Measurements from ENCODE around the gene C17orf67. TPM values are rescaled to one million over a fixed set of nuclear protein-coding genes. Genes with fewer than 3 reads are reported as not detected.
A peak's percentile ranks its signal among the peaks of the same experiment; 100 is the strongest.

The C17orf67 gene
- total and polyA plus RNA-seq, 2 of the 13 experiments (the other 11 are each of a cell fraction or from before 2014, with no cell fraction given) = 0.41 to 0.86 TPM

DNA sequence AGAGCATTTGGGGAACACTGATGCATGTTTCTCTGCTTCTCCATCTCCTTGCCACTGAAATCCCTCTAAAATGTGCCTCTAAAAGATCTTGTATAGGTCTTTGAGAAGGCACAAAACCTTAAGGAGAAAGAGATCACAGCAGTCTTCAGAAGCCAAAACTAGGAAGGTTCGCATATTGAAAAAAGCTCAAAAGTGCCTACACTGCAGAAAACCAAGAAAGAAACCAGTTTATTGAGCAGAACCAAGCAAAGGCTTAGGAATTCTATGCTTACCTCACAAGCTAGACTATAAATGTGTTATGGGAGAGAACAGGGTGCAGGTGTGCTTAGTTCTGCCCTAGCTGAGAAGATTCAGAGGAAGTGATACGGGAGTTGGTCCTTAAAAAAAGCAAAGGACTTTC is 16.9 kb upstream of the C17orf67 start:
- ATAC-seq (no peak), FAIRE-seq (no peak), DNase-seq (ENCODE audit: low spot score) (no peak)
- intact Hi-C loops (cut with micrococcal nuclease; ENCODE audit: unreplicated experiment) = no loop called here
- no peaks in the 10 kb centered on the region for H3K4me1 ChIP-seq (ENCODE audit: insufficient read depth, low read length)
- no peaks in the 10 kb centered on the region for H3K79me2 ChIP-seq (ENCODE audit: insufficient read depth, low read length)
- H3K4me3 ChIP-seq (replicated peaks in 1 of 3; ENCODE audit: insufficient read depth in 1 of 3, low read depth in 2 of 3, low read length in 3 of 3) = no peak overlapping the region
- peaks cover 2 to 4% of the 10 kb centered on the region in 2 experiments; a peak in 4 of 5 replicates for H3K36me3 ChIP-seq (replicated peaks in 1 of 2; ENCODE audit: control insufficient read depth in 1 of 2, insufficient read depth in 2 of 2, low read length in 2 of 2)
- TF ChIP-seq TBP (CRISPR knock-in tag; IDR thresholded peaks at IDR 0.05) = no peak
- peak; percentile 46; the same call in 1 of the 2 replicates for TF ChIP-seq MAFF (IDR thresholded peaks at IDR 0.05; ENCODE audit: low read depth, low read length)
- no peak for TF ChIP-seq ZNF891 (CRISPR knock-in tag; IDR thresholded peaks at IDR 0.05)
- TF ChIP-seq ZNF460 (CRISPR knock-in tag; IDR thresholded peaks at IDR 0.05; ENCODE audit: borderline replicate concordance) = no peak
- TF ChIP-seq MAFK (conservative IDR thresholded peaks at IDR 0.05 in 1 of 2, IDR thresholded peaks at IDR 0.05 in 1 of 2; ENCODE audit: low read length in 2 of 2) = peak; percentile 39 to 73; a peak in 2 of 4 replicates
- H3K27ac ChIP-seq (ENCODE audit: extremely low read length, insufficient read depth, low read length) = no peak overlapping the region
- H3K9me3 ChIP-seq (ENCODE audit: low read length) = no peaks in the 10 kb centered on the region
- H3K9ac ChIP-seq (ENCODE audit: insufficient read depth, low read depth, low read length) = no peak overlapping the region
- no peaks in the 10 kb centered on the region for H3K27me3 ChIP-seq (ENCODE audit: control insufficient read depth in 1 of 2, insufficient read depth in 2 of 2, low read length in 2 of 2)
- 61% methylated on average over 2 of the region's 2 CpGs for WGBS (ENCODE audit: low lambda C conversion rate)
- no peak overlapping the region for H3K4me2 ChIP-seq (ENCODE audit: low read depth, low read length)
- H2AFZ ChIP-seq (ENCODE audit: low read length) = no peak overlapping the region
- in situ Hi-C loops (cut with HindIII; ENCODE audit: extremely low pct_ligation_motif_present, low pct_unique_long_range_greater_than_20kb) = no loop called here
- BruUV-seq (replicated peaks) = no TSS peak
- POLR2A ChIA-PET = no interaction called here
- CTCF ChIA-PET (ENCODE audit: low intra/inter-chr PET ratio, low total read pairs) = no interaction called here
- H4K20me1 ChIP-seq (ENCODE audit: insufficient read depth, low read length) = no peaks in the 10 kb centered on the region

DNA sequence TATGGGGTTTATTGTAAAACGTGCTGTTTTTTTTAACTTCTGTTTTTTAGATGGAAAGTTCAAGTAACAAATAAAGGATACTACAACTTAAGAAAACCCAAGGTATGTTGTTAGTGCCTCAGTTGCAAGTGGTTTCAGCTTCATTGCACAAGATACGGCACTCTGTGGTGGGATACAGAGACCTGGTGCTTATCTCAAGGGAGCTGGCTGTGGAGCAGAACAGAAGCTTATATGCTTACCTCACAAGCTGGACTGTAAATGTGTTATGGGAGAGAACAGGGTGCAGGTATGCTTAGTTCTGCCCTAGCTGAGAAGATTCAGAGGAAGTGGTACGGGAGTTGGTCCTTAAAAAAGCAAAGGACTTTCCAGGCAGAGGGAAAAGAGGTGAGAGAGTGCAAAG is 15.4 kb upstream of the C17orf67 start:
- no peak for FAIRE-seq
- WGBS (ENCODE audit: low lambda C conversion rate) = 42% methylated on average over 3 of the region's 3 CpGs
- Histone ChIP-seq H3K27me3 (ENCODE audit: control insufficient read depth in 1 of 2, insufficient read depth in 2 of 2, low read length in 2 of 2) (no peaks in the 10 kb centered on the region), H4K20me1 (ENCODE audit: insufficient read depth, low read length) (no peaks in the 10 kb centered on the region), H2AFZ (ENCODE audit: low read length) (no peak overlapping the region), H3K4me3 (replicated peaks in 1 of 3; ENCODE audit: insufficient read depth in 1 of 3, low read depth in 2 of 3, low read length in 3 of 3) (no peak overlapping the region), H3K79me2 (ENCODE audit: insufficient read depth, low read length) (no peaks in the 10 kb centered on the region), H3K9ac (ENCODE audit: insufficient read depth, low read depth, low read length) (no peak overlapping the region), H3K4me2 (ENCODE audit: low read depth, low read length) (no peak overlapping the region), H3K9me3 (ENCODE audit: low read length) (no peaks in the 10 kb centered on the region), H3K36me3 (replicated peaks in 1 of 2; ENCODE audit: control insufficient read depth in 1 of 2, insufficient read depth in 2 of 2, low read length in 2 of 2) (peaks cover 2 to 4% of the 10 kb centered on the region in 2 experiments; a peak in 4 of 5 replicates), H3K27ac (ENCODE audit: extremely low read length, insufficient read depth, low read length) (no peak overlapping the region), H3K4me1 (ENCODE audit: insufficient read depth, low read length) (no peaks in the 10 kb centered on the region)
- no TSS peak for BruUV-seq (replicated peaks)
- POLR2A ChIA-PET = no interaction called here
- intact Hi-C loops (cut with micrococcal nuclease; ENCODE audit: unreplicated experiment) = no loop called here
- CTCF ChIA-PET (ENCODE audit: low intra/inter-chr PET ratio, low total read pairs) = no interaction called here
- in situ Hi-C loops (cut with HindIII; ENCODE audit: extremely low pct_ligation_motif_present, low pct_unique_long_range_greater_than_20kb) = no loop called here
- no peak for DNase-seq (ENCODE audit: low spot score)
- ATAC-seq = no peak
- TF ChIP-seq, protein P1, sequence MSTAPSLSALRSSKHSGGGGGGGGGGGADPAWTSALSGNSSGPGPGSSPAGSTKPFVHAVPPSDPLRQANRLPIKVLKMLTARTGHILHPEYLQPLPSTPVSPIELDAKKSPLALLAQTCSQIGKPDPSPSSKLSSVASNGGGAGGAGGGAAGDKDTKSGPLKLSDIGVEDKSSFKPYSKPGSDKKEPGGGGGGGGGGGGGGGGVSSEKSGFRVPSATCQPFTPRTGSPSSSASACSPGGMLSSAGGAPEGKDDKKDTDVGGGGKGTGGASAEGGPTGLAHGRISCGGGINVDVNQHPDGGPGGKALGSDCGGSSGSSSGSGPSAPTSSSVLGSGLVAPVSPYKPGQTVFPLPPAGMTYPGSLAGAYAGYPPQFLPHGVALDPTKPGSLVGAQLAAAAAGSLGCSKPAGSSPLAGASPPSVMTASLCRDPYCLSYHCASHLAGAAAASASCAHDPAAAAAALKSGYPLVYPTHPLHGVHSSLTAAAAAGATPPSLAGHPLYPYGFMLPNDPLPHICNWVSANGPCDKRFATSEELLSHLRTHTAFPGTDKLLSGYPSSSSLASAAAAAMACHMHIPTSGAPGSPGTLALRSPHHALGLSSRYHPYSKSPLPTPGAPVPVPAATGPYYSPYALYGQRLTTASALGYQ (CRISPR knock-in tag; IDR thresholded peaks at IDR 0.05) = no peak
- TF ChIP-seq, protein P2, sequence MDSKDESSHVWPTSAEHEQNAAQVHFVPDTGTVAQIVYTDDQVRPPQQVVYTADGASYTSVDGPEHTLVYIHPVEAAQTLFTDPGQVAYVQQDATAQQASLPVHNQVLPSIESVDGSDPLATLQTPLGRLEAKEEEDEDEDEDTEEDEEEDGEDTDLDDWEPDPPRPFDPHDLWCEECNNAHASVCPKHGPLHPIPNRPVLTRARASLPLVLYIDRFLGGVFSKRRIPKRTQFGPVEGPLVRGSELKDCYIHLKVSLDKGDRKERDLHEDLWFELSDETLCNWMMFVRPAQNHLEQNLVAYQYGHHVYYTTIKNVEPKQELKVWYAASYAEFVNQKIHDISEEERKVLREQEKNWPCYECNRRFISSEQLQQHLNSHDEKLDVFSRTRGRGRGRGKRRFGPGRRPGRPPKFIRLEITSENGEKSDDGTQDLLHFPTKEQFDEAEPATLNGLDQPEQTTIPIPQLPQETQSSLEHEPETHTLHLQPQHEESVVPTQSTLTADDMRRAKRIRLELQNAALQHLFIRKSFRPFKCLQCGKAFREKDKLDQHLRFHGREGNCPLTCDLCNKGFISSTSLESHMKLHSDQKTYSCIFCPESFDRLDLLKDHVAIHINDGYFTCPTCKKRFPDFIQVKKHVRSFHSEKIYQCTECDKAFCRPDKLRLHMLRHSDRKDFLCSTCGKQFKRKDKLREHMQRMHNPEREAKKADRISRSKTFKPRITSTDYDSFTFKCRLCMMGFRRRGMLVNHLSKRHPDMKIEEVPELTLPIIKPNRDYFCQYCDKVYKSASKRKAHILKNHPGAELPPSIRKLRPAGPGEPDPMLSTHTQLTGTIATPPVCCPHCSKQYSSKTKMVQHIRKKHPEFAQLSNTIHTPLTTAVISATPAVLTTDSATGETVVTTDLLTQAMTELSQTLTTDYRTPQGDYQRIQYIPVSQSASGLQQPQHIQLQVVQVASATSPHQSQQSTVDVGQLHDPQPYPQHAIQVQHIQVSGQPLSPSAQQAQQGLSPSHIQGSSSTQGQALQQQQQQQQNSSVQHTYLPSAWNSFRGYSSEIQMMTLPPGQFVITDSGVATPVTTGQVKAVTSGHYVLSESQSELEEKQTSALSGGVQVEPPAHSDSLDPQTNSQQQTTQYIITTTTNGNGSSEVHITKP (CRISPR knock-in tag; IDR thresholded peaks at IDR 0.05; ENCODE audit: low read depth) = no peak
- TF ChIP-seq, protein P3, sequence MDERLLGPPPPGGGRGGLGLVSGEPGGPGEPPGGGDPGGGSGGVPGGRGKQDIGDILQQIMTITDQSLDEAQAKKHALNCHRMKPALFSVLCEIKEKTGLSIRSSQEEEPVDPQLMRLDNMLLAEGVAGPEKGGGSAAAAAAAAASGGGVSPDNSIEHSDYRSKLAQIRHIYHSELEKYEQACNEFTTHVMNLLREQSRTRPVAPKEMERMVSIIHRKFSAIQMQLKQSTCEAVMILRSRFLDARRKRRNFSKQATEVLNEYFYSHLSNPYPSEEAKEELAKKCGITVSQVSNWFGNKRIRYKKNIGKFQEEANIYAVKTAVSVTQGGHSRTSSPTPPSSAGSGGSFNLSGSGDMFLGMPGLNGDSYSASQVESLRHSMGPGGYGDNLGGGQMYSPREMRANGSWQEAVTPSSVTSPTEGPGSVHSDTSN (CRISPR knock-in tag; IDR thresholded peaks at IDR 0.05) = no peak
- TF ChIP-seq HNRNPL (IDR thresholded peaks at IDR 0.05; ENCODE audit: low read depth, low read length) (no peak), GATAD1 (CRISPR knock-in tag; IDR thresholded peaks at IDR 0.05) (no peak)
- TF ChIP-seq, protein P4, sequence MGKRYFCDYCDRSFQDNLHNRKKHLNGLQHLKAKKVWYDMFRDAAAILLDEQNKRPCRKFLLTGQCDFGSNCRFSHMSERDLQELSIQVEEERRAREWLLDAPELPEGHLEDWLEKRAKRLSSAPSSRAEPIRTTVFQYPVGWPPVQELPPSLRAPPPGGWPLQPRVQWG (CRISPR knock-in tag; IDR thresholded peaks at IDR 0.05; ENCODE audit: borderline replicate concordance, low read depth) = no peak
